ENCODE data around the gene MAPK1. TPM values are rescaled to one million over a fixed set of nuclear protein-coding genes. Genes with fewer than 3 reads are reported as not detected.

Gene MAPK1
- total and polyA plus RNA-seq, 2 donors (not counting 1 experiment from before 2014, with no cell fraction given), result 53.8 to 133 TPM

DNA sequence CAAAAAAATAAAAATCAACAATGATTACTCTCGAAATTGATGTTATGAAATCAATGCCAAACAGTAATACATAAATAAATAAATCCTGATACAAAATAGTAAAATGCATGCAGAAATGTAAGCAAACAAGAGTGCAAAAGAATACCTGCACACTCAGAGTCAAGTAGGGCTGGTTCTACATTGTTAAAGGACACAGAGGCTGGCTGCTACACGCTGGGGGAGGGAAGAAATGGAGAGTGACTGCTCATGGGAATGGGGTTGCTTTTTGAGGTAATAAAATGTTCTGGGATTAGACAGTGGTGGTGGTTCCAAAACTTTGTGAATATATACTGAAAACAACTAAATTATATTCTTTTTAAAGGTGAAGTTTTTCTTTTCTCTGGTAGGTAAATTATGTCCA lies 32.1 kb downstream of the MAPK1 start:
- Histone ChIP-seq H3K4me2 (ENCODE audit: extremely low read depth, insufficient read depth, low read length) (no peak overlapping the region), H3K36me3 (ENCODE audit: control insufficient read depth, insufficient read depth, low read length) (no peaks in the 10 kb centered on the region), H3K4me3 (replicated peaks in 1 of 4; ENCODE audit: control extremely low read depth in 1 of 4, insufficient read depth in 1 of 4, low read depth in 3 of 4, low read length in 4 of 4) (no peak overlapping the region), H3K9me3 (ENCODE audit: control insufficient read depth, insufficient read depth, low read depth, low read length) (no peaks in the 10 kb centered on the region), H4K20me1 (ENCODE audit: control insufficient read depth, extremely low read depth, insufficient read depth, low read length) (no peaks in the 10 kb centered on the region), H3K27ac (ENCODE audit: insufficient read depth, low read length) (no peak overlapping the region), H3K4me1 (ENCODE audit: control insufficient read depth, extremely low read depth, insufficient read depth, low read length) (peaks cover 14% of the 10 kb centered on the region), H3K27me3 (ENCODE audit: control insufficient read depth, insufficient read depth, low read length) (no peaks in the 10 kb centered on the region), H3K9ac (ENCODE audit: insufficient read depth, low read length) (no peak overlapping the region), H2AFZ (ENCODE audit: low read length) (no peak overlapping the region), H3K79me2 (ENCODE audit: control insufficient read depth, insufficient read depth, low read length) (peaks cover 82% of the 10 kb centered on the region)
- no peak for TF ChIP-seq EZH2 (IDR thresholded peaks at IDR 0.05; ENCODE audit: low read length, missing control alignments)
- TF ChIP-seq, protein P1, sequence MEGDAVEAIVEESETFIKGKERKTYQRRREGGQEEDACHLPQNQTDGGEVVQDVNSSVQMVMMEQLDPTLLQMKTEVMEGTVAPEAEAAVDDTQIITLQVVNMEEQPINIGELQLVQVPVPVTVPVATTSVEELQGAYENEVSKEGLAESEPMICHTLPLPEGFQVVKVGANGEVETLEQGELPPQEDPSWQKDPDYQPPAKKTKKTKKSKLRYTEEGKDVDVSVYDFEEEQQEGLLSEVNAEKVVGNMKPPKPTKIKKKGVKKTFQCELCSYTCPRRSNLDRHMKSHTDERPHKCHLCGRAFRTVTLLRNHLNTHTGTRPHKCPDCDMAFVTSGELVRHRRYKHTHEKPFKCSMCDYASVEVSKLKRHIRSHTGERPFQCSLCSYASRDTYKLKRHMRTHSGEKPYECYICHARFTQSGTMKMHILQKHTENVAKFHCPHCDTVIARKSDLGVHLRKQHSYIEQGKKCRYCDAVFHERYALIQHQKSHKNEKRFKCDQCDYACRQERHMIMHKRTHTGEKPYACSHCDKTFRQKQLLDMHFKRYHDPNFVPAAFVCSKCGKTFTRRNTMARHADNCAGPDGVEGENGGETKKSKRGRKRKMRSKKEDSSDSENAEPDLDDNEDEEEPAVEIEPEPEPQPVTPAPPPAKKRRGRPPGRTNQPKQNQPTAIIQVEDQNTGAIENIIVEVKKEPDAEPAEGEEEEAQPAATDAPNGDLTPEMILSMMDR (conservative IDR thresholded peaks at IDR 0.05 in 1 of 2, IDR thresholded peaks at IDR 0.05 in 1 of 2; ENCODE audit: low read depth in 1 of 2, low read length in 2 of 2), result no peak
- DNase-seq (ENCODE audit: low read depth in 2 of 2), result no peak

GRCh38 chr22:21834869-21835268 lies 32.6 kb downstream of the MAPK1 start:
- TF ChIP-seq, protein P1 (conservative IDR thresholded peaks at IDR 0.05 in 1 of 2, IDR thresholded peaks at IDR 0.05 in 1 of 2; ENCODE audit: low read depth in 1 of 2, low read length in 2 of 2), result no peak
- TF ChIP-seq EZH2 (IDR thresholded peaks at IDR 0.05; ENCODE audit: low read length, missing control alignments), result no peak
- no peaks in the 10 kb centered on the region for H4K20me1 ChIP-seq (ENCODE audit: control insufficient read depth, extremely low read depth, insufficient read depth, low read length)
- no peaks in the 10 kb centered on the region for H3K9me3 ChIP-seq (ENCODE audit: control insufficient read depth, insufficient read depth, low read depth, low read length)
- no peaks in the 10 kb centered on the region for H3K36me3 ChIP-seq (ENCODE audit: control insufficient read depth, insufficient read depth, low read length)
- H3K4me2 ChIP-seq (ENCODE audit: extremely low read depth, insufficient read depth, low read length), result no peak overlapping the region
- H3K79me2 ChIP-seq (ENCODE audit: control insufficient read depth, insufficient read depth, low read length), result peaks cover 81% of the 10 kb centered on the region
- peaks cover 14% of the 10 kb centered on the region for H3K4me1 ChIP-seq (ENCODE audit: control insufficient read depth, extremely low read depth, insufficient read depth, low read length)
- no peak for DNase-seq (ENCODE audit: low read depth in 2 of 2)
- H3K27me3 ChIP-seq (ENCODE audit: control insufficient read depth, insufficient read depth, low read length), result no peaks in the 10 kb centered on the region
- H3K27ac ChIP-seq (ENCODE audit: insufficient read depth, low read length), result no peak overlapping the region
- H3K4me3 ChIP-seq (replicated peaks in 1 of 4; ENCODE audit: control extremely low read depth in 1 of 4, insufficient read depth in 1 of 4, low read depth in 3 of 4, low read length in 4 of 4), result no peak overlapping the region
- no peak overlapping the region for H3K9ac ChIP-seq (ENCODE audit: insufficient read depth, low read length)
- H2AFZ ChIP-seq (ENCODE audit: low read length), result no peak overlapping the region

- Histone ChIP-seq H3K27me3 (ENCODE audit: control insufficient read depth, insufficient read depth, low read length) (no peaks in the 10 kb centered on the region), H3K79me2 (ENCODE audit: control insufficient read depth, insufficient read depth, low read length) (peaks cover 88% of the 10 kb centered on the region), H3K4me2 (ENCODE audit: extremely low read depth, insufficient read depth, low read length) (no peak overlapping the region), H3K27ac (ENCODE audit: insufficient read depth, low read length) (no peak overlapping the region), H4K20me1 (ENCODE audit: control insufficient read depth, extremely low read depth, insufficient read depth, low read length) (peaks cover 3% of the 10 kb centered on the region), H3K9ac (ENCODE audit: insufficient read depth, low read length) (no peak overlapping the region), H3K4me1 (ENCODE audit: control insufficient read depth, extremely low read depth, insufficient read depth, low read length) (peaks cover 12% of the 10 kb centered on the region), H3K36me3 (ENCODE audit: control insufficient read depth, insufficient read depth, low read length) (no peaks in the 10 kb centered on the region), H3K4me3 (replicated peaks in 1 of 4; ENCODE audit: control extremely low read depth in 1 of 4, insufficient read depth in 1 of 4, low read depth in 3 of 4, low read length in 4 of 4) (no peak overlapping the region), H2AFZ (ENCODE audit: low read length) (no peak overlapping the region), H3K9me3 (ENCODE audit: control insufficient read depth, insufficient read depth, low read depth, low read length) (no peaks in the 10 kb centered on the region)
- TF ChIP-seq EZH2 (IDR thresholded peaks at IDR 0.05; ENCODE audit: low read length, missing control alignments), result no peak
- TF ChIP-seq, protein P1 (conservative IDR thresholded peaks at IDR 0.05 in 1 of 2, IDR thresholded peaks at IDR 0.05 in 1 of 2; ENCODE audit: low read depth in 1 of 2, low read length in 2 of 2), result no peak
- no peak for DNase-seq (ENCODE audit: low read depth in 2 of 2)
Observed at GRCh38 chr22:21832291-21833290, 34.9 kb downstream of the MAPK1 start.

All from fibroblast of lung (primary cell).